ENCODE measurements around the gene MEN1.

DNA sequence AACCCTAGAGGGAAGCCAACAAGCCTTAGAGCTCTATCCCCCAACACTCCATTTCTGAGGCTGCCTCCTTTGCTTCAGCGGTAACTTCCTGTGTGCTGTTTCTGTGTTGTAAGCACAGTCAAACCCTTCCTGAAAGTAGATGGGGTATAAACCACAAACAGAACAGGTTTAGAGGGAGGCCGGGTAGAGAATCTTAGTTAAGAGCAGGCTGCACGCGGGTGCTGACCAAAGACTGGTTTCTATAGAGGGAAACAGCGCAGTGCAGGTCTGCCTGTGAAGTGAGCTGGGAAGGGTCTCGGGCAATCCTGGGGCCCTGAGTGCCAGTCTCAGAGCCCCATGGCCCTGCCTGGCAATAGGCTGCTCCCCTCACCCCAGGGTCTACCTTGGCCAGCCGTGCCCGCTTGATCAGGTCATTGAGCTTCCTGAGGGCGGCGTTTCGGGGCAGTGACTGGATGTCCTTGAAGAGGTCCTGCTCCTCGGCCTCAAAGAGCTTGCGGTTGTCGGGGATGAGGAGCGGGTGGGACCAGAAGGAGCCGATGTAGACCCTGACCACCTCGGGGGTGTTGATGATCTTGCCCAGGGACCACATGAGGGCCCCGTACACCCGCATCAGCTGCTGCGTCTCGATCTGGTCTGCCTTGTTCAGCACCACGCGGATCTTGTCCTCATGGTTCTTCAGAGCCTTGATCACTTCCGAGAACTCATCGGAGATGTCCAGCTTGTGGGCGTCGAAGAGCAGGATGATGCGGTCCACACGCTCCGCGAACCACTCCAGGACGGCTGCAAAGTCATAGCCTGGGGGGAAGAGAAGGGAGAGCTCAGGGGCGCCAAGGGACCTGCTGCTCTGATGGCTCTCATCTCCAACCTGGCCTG lies 49.4 kb upstream of the MEN1 start:
- TF ChIP-seq ZFHX2 (tag by site-specific recombination; conservative IDR thresholded peaks at IDR 0.05) (no peak), ZNF274 (IDR thresholded peaks at IDR 0.05; ENCODE audit: low read length) (no peak), ZNF274 (tag by site-specific recombination; IDR thresholded peaks at IDR 0.05; ENCODE audit: borderline replicate concordance) (no peak)

Measured in HEK293 (cell line).